ENCODE data around the gene SELPLG. TPM values are rescaled to one million over a fixed set of nuclear protein-coding genes. Genes with fewer than 3 reads are reported as not detected.

The SELPLG gene
- total RNA-seq, 1 experiment from 2014 or later = 0.41 TPM

- BruUV-seq (replicated peaks) = no TSS peak
- intact Hi-C loops (cut with micrococcal nuclease; ENCODE audit: unreplicated experiment) (no loop called here), in situ Hi-C loops (cut with HindIII; ENCODE audit: low pct_unique_long_range_greater_than_20kb, low sequenced_read_pairs) (no loop called here)
- DNase-seq (ENCODE audit: low read depth, low spot score) = no peak
- no peak for ATAC-seq
- no peak overlapping the region for H3K27ac ChIP-seq (ENCODE audit: low read length)
- ChIA-PET POLR2A (no interaction called here), CTCF (no interaction called here)
- no peaks in the 10 kb centered on the region for H3K9me3 ChIP-seq (ENCODE audit: control insufficient read depth, insufficient read depth, low read depth, low read length)
- no peak overlapping the region for H3K4me3 ChIP-seq (ENCODE audit: low read depth in 2 of 2, low read length in 2 of 2)
- no peaks in the 10 kb centered on the region for H3K27me3 ChIP-seq (ENCODE audit: control insufficient read depth, insufficient read depth, low read length)
- no peaks in the 10 kb centered on the region for H3K4me1 ChIP-seq (ENCODE audit: control insufficient read depth, insufficient read depth, low read length)
- TF ChIP-seq POLR2AphosphoS5 (IDR thresholded peaks at IDR 0.05; ENCODE audit: low read depth, low read length) = no peak
- no peak for TF ChIP-seq TCF7L2 (IDR thresholded peaks at IDR 0.05; ENCODE audit: low read depth, low read length)
- no peak for TF ChIP-seq REST (IDR thresholded peaks at IDR 0.05; ENCODE audit: insufficient read depth in 1 of 2, low read depth in 2 of 2, low read length in 1 of 2)
- no peak for TF ChIP-seq CTCF (IDR thresholded peaks at IDR 0.05)
- TF ChIP-seq SIN3A (IDR thresholded peaks at IDR 0.05; ENCODE audit: borderline replicate concordance, insufficient read depth, low read depth, low read length) = no peak
- H3K36me3 ChIP-seq (ENCODE audit: control insufficient read depth, insufficient read depth, low read length) = 0 out of 2 replicates have a peak, but pooled peaks cover 2% of the 10 kb centered on the region
Observed at GRCh38 chr12:108678104-108678730, 44.5 kb upstream of the SELPLG start.

- intact Hi-C loops (cut with micrococcal nuclease; ENCODE audit: unreplicated experiment) = no loop called here
- no peaks in the 10 kb centered on the region for H3K27me3 ChIP-seq (ENCODE audit: control insufficient read depth, insufficient read depth, low read length)
- ATAC-seq (no peak), DNase-seq (ENCODE audit: low read depth, low spot score) (no peak)
- TF ChIP-seq REST (IDR thresholded peaks at IDR 0.05; ENCODE audit: insufficient read depth in 1 of 2, low read depth in 2 of 2, low read length in 1 of 2) = no peak
- TF ChIP-seq POLR2AphosphoS5 (IDR thresholded peaks at IDR 0.05; ENCODE audit: low read depth, low read length) = no peak
- no peak for TF ChIP-seq CTCF (IDR thresholded peaks at IDR 0.05)
- TF ChIP-seq TCF7L2 (IDR thresholded peaks at IDR 0.05; ENCODE audit: low read depth, low read length) = no peak
- no peak for TF ChIP-seq SIN3A (IDR thresholded peaks at IDR 0.05; ENCODE audit: borderline replicate concordance, insufficient read depth, low read depth, low read length)
- ChIA-PET CTCF (no interaction called here), POLR2A (no interaction called here)
- H3K36me3 ChIP-seq (ENCODE audit: control insufficient read depth, insufficient read depth, low read length) = 0 out of 2 replicates have a peak, but pooled peaks cover 2% of the 10 kb centered on the region
- no peaks in the 10 kb centered on the region for H3K9me3 ChIP-seq (ENCODE audit: control insufficient read depth, insufficient read depth, low read depth, low read length)
- in situ Hi-C loops (cut with HindIII; ENCODE audit: low pct_unique_long_range_greater_than_20kb, low sequenced_read_pairs) = no loop called here
- no peak overlapping the region for H3K27ac ChIP-seq (ENCODE audit: low read length)
- H3K4me3 ChIP-seq (ENCODE audit: low read depth in 2 of 2, low read length in 2 of 2) = no peak overlapping the region
- no peaks in the 10 kb centered on the region for H3K4me1 ChIP-seq (ENCODE audit: control insufficient read depth, insufficient read depth, low read length)
- TSS peak; percentile 11 for BruUV-seq (replicated peaks)
Observed at GRCh38 chr12:108677381-108677780, 43.7 kb upstream of the SELPLG start.

All from Panc1 (cell line).